Cortex of kidney (tissue), 1 donor: ENCODE measurements around the gene TNK2.
"Not testable (repeated sequence)": the region's sequence is repeated elsewhere in the genome, so short reads cannot be mapped to it uniquely, and the experiment has no call there.

Experiments
- DNase-seq: peaks from one replicate; lab custom pipeline; 2025; lab: John Stamatoyannopoulos, UW

TNK2 gene

DNA sequence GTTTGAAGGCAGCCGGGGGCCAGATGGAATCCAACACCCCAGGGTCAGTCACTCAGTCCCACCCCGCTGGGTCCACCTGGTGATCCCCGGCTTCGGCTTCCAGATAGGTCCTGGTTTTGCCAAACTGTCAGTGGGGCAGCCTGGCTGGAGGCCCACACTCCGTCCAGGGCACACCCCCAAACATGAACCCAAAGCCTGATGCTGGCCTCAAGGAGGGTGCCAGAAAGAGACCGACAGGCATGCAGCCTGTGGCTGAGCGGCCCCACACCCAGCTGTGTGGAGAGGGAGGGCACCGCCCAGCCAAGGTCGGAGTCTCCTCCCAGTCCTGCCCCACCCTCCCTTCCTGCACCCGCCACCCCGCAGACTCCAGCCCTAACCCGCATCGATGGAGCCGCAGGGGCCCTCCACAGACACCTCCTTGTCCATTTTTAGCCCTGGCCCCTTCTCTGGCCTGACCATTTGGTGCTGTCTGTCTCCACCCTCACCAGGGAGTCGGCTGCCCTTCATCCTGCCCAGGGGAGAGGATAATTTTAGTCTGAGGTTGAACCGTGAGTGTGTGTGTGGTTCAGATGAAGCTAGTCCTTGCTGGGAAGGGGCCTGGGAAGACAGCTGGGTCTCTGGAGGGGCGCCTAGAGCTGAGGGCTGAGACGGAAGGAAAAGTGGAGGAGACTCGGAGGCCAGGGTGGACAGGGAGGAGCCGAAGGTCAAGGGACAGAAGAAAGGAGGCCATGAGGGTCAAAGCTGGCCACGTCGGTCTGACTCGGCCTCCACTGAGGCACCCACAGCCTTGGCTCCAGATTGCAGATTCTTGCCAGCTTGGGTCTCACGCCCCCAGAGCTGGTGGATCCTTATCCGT is 23.1 kb downstream of the TNK2 start:
- DNase-seq = no peak

DNA sequence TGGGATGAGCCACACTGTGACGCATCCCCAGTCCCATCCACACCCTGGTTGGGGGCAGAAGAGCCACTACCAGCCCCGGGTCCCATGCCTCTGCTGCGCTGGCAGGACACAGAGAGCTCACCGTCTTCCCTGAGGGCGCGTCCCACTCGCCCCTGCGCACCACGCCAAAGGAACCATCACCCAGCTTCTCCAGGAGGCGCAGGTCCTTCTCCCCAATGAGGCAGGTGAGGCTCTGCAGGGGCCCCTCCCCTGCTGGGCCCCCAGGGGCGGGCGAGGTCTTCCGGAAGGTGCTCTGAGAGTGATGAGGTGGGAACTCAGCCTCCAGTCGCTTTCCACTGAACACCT is 23.7 kb downstream of the TNK2 start:
- DNase-seq = no peak

DNA sequence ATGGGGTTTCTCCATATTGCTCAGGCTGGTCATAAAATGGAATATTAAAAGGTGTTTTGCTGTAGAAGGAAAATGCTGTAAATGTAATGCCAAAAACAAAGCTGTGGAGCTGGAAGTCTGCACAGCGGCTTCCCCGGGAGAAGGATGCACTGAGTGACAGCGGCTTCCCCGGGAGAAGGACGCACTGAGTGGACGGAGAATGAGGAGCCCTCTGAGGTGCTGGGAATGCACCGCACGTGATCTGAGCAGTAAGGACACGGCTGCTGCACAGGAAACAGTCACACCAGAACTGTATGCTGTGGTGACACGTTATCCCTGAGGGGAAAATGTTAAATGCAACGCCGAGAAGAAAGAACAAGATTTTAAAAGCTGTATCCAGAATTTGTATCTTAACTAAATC is 24.6 kb downstream of the TNK2 start:
- DNase-seq = no peak

DNA sequence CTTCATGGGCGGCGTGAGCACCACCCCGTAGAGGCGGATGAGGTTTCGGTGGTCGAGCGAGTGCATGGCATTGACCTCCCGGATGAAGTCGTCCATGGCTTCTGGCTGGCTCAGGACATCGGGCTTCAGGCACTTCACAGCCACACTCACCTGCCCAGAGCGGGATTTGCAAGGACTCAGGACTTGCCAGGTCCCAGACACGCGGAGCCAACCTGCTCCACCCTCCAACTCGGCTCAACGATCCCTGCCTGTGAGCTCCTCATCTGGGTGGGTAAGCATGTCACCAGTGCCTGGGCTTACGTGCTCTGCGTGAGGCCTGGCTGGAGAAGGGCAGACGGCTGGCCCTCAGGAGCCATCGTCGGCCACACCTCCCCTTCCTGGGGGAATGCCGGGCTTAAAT is 25.2 kb downstream of the TNK2 start:
- DNase-seq = no peak

DNA sequence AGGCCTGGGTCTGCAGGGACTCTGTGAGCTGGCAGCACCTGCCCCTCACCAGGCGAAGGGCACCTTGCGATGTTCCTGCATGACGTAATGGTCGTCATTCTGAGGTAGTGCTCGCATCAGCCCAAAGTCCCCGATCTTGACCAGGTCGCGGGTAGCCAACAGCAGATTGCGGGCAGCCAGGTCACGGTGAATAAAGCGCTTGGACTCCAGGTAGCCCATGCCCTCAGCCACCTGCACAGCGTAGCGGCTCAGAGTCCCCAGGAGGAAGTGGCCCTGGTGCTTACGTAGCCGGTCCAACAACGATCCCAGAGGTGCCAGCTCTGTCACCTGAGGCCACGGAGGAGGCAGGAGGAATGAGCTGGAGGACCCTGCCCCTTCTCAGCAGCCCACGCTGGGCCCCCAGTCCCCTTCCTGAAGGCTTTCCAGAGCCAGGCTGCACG is 26.3 kb downstream of the TNK2 start:
- no peak for DNase-seq

DNA sequence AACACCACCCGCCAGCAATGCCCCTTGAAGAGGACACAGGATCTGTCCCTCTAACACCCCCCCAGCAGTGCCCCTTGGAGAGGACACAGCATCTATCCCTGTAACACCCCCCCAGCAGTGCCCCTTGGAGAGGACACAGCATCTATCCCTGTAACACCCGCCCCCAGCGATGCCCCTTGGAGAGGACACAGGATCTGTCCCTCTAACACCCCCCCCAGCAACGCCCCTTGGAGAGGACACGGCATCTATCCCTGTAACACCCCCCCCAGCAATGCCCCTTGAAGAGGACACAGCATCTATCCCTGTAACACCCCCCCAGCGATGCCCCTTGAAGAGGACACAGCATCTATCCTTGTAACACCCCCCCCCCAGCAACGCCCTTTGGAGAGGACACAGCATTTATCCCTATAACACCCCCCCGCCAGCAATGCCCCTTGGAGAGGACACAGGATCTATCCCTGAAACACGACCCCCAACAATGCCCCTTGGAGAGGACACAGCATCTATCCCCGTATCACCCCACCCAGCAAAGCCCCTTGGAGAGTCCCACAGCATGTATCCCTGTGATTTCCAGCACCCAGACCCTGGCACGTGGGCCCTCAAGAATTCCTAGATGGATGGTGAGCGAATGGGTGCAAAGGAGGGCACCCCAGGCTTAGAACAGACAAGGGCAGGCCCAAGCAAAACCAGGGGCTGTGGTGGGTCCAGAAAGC is 26.9 kb downstream of the TNK2 start:
- DNase-seq = no peak

DNA sequence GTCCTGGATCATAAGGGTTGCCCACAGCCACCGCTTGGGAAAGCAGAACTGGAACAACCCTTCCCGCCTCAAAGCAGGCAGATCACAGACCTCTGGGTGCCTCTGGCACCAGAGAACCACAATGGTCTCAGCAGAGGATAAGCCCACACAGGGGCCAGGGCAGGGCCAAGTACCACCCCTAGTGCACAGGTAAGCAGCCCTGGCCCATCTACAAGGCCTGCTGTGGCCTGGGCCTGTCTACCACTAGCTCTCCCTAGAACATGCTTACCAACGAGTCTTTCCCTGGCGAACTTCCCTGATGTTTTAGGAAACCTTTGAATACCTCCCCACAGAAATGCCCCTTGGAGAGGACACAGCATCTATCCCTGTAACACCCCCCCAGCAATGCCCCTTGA is 28.3 kb downstream of the TNK2 start:
- DNase-seq = no peak

DNA sequence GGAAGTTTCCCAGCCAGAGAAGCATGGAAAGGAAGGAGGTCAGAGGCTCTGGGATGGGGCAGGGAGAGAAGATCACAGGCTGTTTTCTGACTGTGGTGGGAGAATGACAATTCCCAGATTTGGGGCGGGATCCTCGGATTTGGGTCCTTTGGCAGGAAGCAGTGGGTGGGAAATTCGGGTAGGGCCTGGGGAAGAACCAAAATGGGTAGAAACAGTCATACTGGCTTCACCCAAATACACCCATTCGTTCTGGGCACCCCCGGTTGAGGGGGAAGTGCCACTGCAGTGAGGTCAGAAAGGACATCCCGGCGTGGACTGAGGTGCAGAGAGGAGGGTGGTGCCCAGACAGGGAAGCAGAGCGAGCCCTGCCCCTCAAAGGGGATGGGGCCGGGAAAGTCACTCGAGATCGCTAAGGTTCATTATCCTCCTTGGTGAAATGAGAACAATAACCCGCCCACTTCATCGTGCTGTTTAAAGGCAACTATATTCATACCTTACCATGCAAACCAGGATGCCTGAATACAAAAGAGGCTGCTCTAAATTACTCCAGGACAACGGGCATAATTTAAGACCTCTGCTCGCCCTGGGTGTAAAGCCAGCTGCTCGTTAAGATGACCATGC is 28.8 kb downstream of the TNK2 start:
- DNase-seq = no peak

DNA sequence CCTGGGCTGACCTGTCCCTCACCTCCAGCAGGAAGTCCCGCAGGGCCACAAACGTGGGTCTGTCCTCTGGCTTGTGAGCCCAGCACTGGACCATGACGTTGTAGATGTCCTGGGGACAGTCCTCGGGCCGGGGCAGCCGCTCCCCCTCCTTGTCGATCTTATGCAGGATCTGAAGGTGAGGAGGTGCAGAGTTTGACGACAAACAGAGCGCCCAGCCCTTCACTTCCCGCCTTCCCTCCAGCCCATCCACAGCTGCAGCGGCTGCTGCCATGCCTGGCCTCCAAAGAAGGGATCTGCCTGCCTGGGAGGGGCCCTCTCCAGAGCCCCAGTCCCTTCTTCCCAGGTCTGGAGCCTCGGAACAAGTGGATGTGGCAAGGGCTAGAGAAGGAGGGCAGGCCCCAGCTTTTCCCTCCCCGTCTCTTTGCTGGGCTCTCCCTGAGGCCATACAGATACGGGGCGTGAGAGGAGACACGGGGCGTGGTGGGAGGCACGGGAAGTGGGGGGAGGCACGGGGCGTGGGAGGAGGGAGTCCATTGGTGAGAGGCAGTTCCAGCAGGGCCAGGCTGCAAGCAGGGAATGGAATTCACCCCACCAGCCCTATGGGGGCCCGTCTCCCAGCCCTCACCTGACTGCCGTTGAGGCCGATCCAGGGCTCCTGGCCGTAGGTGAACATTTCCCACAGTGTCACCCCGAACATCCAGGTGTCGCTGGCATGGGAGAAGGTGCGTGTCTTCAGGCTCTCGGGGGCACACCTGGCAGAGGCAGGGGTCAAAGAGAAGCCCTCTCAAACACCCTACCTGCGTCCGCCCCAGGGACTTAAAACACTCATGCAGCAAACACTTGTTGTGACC is 29.7 kb downstream of the TNK2 start:
- DNase-seq = no peak

DNA sequence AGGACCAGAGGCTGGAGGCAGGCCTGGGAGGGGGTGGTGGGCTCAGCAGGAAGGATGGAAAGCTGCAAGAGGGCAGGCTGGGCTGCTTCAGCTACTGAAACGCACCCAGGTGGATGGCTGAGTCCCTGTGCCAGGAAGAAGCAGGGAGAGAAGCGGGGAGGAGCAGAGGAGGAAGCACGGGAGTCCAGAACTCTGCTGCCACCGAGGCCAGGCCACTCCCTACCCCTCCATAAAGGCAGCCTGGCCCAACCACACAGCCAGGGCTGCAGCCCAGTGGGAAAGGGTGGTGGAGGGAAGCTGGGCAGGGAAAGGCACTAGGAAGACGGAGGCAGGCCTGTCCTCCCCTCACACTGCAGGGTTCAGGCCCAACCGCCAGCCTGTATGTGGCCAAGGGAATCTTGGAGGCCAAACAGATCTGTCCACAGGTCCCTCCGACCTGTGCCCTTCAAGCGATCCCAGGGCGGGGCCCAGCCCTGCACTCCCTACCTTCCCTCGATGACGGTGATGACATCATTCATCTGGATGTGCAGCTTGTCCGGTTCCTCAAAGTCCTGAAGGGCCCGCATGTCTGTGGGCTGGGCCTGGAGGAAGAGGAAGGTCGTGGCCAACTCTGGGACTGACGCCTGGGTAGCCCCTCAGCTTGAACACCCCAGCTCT is 30.5 kb downstream of the TNK2 start:
- DNase-seq = no peak

DNA sequence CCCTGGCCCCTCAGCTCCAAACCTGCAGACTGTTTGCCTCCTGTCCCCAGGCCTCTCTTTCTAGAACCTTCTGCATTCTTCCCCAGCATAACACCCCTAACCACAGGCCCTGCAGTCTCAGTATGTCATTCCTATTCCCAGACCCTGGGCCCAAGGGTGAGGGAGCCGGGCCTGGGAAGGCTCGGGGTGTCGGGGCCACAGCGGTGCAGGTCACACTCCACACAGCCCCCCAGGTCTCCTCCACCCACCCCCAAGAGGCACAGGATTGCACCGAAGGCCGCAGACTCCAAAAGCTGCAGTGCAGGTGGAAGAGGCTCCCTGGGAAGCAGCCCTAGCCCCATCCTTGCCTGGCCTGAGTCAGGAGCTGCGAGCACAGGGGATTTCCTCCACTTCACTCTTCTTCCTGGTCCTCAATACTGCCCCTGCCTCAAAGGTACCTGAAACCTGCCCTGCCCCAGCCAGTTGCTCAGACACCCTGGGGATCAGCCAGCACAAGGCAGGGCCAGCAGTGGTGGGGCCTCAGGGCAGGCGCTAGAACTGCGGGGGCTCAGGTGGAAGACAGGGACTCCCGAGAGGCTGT is 31.1 kb downstream of the TNK2 start:
- no peak for DNase-seq

DNA sequence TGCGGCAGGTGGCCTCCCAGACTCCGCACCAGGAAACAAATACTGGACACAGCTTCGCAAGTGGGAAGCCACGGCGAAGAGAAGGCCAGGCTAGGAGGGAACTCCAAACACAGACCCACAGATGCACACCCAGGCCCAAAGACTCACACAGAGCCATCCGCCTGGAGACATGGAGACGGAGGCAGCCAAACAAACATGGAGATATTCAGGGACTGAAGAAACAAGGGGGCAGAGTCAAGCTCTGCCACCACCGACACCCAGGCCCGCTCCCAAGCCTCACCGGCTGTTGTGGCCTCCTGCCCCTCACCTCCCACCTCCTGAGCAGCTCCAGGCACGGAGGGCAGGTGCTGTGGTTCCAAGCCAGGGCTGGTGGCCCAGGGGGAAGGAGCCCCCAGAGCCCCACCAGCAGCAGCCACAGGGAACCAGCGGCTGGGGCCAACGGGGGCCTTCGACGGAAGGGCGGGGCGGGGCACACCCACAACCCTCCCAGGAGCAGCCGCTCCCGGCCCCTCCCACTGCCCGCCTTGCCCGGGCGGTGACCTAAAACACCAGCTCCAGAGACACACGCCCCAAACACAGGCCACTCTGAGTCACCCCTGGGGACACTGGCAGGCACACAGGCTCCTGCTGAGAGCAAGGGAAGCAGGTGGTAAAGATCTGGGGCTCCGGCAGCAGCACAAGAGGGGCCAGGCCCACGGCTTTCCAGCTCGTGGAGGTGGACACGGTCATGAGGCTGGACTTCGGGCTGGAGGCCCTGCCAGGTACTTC is 31.9 kb downstream of the TNK2 start:
- no peak for DNase-seq

DNA sequence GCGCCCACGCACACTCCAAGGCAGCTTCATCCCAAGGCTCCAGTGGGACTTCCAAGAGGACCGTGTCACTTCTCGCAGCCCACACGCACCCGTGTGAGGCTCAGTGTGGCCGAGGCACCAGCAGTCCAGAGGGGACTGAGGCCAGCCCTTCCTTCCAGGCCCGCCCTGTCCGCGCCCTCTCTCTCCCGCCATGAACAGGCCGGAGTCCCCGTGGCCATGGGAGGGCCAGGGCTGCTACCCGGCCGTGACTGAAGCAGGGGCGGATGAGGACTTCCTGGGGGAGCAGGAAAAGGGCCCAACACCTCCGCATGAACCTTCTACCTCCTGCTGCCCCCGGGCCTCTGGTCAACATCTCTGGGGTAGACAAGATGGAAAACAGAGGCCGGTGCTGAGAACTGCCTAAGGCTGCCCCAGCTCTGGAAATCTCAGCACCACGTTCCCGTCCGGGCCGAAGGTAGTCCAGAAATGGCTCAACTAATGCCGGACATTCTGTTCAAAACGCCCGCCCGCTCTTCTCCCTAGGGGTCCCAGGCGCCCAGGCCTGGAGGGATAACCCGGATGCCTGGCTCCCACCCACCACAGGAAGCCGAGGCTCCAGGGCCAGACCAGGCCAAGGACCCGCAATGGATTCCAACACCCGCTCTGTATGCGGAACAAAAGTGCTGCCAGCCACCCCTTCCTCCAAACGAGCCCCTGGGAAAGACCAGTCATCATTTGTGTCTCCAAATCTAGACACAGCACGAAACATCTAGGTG is 32.7 kb downstream of the TNK2 start:
- no peak for DNase-seq

DNA sequence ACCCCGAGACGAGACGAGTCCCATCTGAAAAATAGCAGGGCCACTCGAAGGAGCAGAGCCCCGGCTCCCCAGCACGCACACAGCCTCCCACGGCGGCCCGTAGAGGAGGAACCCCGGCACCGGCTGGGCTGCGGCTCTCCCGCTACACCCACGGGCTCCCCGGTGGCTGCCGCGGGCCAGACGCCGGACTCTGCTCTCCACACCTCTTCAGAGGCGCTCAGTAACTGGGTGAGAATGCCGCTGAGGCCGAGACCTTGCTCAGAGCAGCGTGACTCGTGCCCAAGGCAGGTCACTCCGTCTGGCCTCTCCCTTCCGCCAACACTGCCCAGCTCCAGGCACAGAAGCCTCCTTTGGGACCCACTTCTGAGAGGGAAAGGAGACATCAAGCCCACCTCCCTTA is 34.4 kb downstream of the TNK2 start:
- no peak for DNase-seq

DNA sequence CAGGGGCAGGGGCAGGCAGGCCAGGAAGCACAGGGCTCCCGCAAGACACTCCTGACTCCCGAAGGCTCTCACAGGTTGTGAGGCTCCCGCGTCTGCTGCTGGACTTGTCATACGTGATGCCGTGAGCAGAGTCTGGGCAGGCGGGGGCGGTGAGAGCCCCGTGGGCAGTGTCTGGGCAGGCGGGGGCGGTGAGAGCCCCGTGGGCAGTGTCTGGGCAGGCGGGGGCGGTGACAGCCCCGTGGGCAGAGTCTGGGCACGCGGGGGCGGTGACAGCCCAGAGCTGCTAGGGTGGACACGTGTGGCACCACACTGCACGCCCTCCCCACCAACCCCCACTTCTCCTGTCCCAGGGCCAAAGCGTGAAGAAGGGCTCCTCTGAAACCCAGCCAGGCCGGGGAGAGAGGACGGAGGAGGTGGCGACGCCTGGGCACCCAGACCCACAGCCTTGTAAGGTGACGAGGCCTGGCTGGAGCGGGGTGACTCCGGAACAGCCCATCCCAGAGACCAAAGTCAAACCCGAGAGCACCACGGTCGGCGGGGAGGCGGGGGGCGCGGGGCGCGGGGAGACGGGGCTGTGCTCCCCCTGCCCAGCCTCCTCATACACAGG is 35.0 kb downstream of the TNK2 start:
- no peak for DNase-seq

DNA sequence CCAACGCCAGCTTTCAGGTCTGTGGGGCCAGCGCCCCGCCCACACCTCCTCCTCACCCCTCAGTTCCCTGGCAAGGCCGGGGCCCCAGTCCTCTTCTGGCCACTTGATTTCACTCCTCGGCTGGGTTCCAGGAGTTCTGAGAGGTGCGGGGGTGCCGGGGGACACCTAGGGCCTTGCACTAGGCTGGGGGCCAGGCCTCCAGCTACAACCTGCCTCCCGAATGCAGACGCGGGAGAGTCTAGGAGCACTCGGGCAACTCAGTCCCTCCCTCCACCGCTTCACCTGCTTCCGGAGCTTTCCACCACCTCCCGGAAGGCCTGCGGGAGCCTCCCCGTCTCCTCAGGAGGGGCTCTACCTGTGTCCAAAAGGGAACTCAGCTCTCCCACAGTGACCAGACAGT is 35.6 kb downstream of the TNK2 start:
- DNase-seq = no peak

DNA sequence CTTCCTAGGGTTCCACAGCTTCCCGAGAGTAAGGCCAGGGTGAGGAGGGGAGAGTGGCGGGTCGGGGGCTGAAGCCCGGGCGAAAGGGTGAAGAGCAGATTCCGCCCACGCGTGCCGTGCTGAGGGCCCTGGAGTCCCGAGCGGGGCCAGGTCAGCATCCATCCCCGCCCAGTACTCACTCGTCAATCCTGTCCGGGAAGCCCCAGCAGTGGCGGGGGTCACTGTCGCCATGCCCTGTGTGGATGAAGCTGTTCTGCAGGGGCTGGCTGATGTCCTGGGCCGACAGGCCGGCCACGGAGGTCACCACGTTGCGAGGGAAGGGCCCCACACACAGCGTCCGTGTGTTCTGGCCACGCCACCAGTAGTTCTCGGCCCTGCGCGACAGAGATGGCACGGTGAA is 36.3 kb downstream of the TNK2 start:
- DNase-seq = no peak

DNA sequence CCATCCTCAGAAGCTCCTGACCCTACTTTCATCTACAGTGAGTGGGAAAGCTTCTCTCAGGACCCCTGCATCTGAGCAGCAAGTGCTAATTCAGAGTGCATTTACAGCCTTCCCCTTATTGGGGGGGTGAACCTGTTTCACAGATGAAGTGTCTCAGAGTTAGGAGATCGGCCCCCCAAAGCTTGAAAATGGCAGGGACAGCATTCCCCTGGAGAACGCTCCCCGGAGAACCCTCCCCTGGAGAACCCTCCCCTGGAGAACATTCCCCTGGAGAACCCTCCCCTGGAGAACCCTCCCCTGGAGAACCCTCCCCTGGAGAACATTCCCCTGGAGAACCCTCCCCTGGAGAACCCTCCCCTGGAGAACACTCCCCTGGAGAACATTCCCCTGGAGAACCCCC is 36.7 kb downstream of the TNK2 start:
- DNase-seq = not testable (repeated sequence)

DNA sequence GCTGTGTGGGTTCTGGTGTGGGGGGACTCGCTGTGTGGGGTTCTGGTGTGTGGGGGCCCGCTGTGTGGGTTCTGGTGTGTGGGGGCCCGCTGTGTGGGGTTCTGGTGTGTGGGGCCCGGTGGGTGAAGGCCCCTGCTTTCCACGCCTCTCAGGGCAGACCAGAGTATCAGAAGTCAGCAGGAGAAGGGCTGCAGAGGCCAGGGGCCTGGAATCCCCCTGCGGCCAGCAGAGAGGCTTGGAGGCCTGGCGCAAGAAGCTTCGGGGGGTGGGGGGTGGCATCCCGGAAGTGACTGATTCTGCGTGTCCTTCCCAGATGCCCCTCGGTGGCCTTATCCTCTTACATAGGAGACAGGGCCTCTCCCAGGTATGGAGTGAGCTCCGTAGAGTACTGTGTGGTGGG is 37.4 kb downstream of the TNK2 start:
- DNase-seq = no peak
